Measurements from ENCODE around the gene KRTAP4-7.
"Not testable (repeated sequence)": the region's sequence is repeated elsewhere in the genome, so short reads cannot be mapped to it uniquely, and the experiment has no call there.

Gene KRTAP4-7

DNA sequence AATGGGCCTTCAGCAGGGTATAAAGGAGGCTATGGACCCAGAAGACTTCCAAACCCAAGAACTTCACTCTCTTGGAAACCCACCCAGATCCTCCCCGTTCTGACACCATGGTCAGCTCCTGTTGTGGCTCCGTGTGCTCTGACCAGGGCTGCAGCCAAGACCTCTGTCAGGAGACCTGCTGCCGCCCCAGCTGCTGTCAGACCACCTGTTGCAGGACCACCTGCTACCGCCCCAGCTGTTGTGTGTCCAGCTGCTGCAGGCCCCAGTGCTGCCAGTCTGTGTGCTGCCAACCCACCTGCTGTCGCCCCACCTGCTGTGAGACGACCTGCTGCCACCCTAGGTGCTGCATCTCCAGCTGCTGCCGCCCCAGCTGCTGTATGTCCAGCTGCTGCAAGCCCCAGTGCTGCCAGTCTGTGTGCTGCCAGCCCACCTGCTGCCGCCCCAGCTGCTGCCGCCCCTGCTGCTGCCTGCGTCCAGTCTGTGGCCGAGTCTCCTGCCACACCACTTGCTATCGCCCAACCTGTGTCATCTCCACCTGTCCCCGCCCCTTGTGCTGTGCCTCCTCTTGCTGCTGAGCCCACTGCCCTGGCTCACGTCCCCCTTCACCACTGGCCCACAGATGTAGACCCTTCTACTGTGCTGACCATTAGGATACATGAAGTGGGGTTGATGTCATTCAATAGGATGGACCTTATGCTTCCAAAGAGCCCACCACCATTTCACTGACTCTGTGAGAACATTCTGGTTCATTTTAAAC, at the start of gene KRTAP4-7:
Gene KRTAP4-7 (plus strand): TSS at position 51 of the 757 bp plus-strand sequence. CDS start 57 bp downstream, at position 108.
- not testable (repeated sequence) for DNase-seq (ENCODE audit: low spot score)

DNA sequence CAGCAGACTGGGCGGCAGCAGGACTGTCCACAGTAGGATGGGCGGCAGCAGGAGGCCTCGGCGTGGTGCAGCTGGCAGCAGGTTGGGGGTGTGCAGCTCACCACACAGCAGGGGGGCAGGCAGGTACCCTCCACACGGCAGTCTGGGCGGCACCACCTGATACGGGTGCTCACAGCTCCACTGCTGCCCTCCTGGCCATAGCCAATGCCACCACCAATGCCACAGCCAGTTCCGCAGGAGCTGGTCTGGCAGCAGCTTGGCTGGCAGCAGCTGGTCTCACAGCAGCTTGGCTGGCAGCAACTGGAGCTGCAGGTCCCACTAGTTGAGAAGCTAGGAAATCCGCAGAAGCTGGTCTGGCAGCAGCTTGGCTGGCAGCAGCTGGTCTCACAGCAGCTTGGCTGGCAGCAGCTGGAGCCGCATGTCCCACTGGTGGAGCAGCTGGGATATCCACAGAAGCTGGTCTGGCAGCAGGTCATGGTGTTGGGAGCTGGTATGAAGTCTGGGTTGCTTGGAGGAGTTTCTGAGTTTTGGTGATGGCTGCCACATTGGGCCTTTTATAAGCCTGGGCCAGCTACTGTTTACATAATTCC, 49.5 kb upstream of the KRTAP4-7 start, which contains the start of gene KRTAP1-3:
Gene KRTAP1-3 (minus strand): TSS at position 529 of the 590 bp plus-strand sequence. CDS start 53 bp downstream, at position 476.
- DNase-seq (ENCODE audit: low spot score), result not testable (repeated sequence)

DNA sequence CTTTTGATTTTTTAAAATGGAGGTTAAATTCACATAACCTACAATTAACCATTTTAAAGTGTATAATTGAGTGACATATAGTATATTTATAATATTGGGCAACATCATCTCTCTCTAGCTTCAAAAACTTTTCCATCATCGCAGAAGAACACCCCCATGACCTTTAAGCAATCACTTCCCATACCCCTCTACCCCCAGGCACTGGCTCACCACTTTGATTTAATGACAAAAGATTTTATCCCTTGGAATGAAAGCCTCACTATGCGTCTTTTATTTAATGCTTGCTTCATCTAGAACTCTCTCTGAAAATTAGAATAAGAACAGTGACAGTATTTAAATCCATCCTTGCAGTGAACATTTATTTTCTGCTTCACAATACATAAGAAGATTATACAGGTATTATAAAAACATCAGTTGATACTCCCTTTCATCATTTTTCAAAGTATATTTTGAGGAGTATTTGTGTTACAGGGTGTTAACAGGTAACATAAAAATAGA, 46.0 kb upstream of the KRTAP4-7 start:
- DNase-seq (ENCODE audit: low spot score), result no peak

DNA sequence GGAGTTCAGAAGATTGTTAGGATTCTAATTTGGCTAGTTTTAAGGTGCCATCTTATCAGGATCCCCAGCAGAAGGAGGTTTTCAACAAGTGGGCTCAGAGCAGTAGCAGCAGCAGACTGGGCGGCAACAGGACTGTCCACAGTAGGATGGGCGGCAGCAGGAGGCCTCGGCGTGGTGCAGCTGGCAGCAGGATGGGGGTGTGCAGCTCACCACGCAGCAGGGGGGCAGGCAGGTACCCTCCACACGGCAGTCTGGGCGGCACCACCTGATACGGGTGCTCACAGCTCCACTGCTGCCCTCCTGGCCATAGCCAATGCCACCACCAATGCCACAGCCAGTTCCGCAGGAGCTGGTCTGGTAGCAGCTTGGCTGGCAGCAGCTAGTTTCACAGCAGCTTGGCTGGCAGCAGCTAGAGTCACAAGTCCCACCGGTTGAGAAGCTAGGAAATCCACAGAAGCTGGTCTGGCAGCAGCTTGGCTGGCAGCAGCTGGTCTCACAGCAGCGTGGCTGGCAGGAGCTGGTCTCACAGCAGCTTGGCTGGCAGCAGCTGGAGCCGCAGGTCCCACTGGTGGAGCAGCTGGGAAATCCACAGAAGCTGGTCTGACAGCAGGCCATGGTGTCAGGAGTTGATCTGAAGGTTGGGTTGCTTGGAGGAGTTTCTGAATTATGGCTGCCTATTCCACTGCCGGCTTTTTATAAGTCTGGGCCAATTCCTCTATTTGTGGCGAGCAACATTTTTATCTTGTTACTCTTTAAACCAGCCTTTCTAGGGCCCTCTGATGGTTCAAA, 43.0 kb upstream of the KRTAP4-7 start, which contains the start of gene KRTAP1-1:
Gene KRTAP1-1 (minus strand): TSS at position 668 of the 789 bp plus-strand sequence. CDS start 53 bp downstream, at position 615.
- DNase-seq (ENCODE audit: low spot score), result not testable (repeated sequence)

DNA sequence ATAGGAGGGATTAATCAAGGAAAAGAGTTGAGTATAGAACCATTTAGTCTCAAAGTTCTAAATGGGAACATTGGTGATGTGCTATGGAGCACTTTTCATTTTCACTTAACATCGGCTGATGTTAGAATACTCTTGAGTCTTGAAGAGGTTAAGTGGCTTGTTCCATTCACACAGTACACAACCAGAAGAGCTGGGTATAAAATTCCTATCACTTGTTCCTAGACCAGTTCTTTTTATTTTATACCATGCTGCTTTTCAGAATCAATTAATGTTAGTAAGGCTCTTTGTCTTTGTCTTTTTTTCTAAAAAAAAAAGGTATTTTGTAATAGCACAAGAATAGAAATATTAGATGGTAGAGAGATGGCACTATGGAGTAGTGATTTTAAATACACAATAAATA, 41.0 kb upstream of the KRTAP4-7 start:
- DNase-seq (ENCODE audit: low spot score), result no peak

DNA sequence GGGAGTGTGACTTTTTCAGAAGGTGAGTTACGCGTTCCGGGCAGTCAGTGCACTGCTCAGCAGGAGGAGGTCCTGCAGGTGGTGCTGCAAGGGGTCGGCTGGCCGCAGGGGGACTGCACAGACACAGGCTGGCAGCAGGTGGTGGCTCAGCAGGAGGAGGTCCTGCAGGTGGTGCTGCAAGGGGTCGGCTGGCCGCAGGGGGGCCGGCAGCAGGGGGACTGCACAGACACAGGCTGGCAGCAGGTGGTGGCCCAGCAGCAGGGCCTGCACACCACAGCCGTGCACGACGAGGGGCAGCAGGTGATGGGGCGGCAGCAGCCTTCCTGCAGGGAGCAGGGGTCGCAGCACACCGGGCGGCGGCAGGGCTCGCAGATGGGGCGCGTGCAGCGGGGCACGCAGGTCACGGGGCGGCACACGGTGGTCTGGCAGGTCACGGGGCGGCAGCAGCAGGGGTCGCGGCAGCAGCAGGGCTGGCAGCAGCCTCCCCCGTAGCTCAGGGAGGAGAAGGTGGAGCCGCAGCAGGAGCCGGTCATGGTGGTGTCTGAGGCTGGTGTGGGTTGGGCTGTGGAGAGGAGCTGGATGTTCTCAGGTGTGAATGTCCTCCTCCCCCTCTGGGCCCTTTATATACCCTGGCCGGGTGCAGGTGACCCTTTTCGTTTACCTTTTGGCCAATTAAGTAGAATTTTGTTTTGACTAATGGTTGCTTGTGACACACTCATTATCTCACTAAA, 37.0 kb upstream of the KRTAP4-7 start, which contains the start of gene KRTAP2-1:
Gene KRTAP2-1 (minus strand): TSS at position 582 of the 731 bp plus-strand sequence. CDS start 49 bp downstream, at position 533.
- not testable (repeated sequence) for DNase-seq (ENCODE audit: low spot score)

DNA sequence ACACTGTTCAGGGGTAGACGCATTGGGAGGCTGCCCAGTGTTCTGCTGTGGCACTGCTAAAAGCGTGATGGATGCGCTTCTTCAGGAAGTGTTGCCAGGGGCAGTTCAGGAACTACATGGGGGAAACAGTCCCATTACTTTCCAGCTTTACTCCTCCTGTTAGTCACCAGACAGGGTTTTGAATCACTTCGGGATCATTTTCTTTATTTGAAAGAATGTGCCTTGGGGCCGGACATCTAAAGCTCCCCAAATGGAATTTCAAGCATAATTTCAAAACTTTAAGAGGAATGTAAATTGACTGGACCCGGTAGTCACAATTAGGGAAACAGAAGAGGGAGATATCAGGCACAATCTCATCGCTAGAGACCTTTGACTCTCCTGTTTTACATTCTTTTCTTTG, 35.5 kb upstream of the KRTAP4-7 start:
- no peak for DNase-seq (ENCODE audit: low spot score)

DNA sequence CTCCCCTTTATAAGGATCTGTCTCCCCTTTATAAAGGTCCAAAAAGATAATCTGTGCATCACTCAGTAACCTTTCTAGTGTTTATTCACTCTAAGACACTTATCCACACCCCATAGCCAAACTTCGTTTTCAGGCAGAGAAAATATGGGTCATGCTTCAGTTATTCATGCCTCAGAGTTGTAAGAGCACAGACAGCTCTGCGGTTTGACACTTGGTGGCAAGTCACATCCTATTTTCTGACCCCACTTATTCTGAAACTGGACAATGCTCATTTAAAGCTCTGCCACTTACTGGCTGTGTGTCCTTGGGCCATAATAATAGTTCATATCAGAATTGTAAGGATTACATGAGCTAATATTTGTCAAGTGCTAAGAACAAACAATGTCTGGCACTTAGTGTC, 34.8 kb upstream of the KRTAP4-7 start:
- DNase-seq (ENCODE audit: low spot score), result no peak

DNA sequence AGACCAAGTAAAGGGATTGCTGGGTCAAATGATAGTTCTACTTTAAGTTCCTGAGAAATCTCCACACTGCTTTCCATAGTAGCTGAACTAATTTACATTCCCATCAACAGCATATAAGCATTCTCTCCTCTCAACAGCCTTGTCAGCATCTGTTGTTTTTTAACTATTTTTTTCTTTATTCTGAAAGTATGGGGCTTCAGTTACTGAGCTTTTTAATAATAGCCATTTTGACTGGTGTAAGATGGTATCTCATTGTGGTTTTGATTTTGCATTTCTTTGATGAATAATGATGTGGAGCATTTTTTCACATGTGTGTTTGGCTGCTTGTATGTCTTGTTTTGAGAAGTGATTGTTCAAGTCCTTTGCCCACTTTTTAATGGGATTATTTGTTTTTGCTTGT, 31.4 kb upstream of the KRTAP4-7 start:
- DNase-seq (ENCODE audit: low spot score), result no peak

DNA sequence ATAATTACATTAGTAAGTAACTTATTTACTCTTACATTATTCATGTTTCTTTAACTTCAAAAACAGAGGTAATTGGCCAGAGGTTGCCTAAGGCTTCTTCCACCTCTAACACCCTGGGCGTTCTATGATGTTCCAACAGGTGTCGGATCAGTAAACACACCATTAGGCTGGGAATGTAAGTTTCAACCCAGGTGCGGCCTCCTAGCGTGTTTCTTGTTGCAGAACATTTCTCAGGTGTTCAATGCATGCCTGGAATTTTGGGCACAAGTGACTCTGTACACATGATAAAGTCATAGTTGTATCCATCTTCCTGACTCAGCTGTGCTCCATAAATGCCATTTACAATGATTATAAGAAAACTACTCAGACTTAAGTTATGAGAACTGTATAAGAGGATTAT, 29.9 kb upstream of the KRTAP4-7 start:
- no peak for DNase-seq (ENCODE audit: low spot score)

DNA sequence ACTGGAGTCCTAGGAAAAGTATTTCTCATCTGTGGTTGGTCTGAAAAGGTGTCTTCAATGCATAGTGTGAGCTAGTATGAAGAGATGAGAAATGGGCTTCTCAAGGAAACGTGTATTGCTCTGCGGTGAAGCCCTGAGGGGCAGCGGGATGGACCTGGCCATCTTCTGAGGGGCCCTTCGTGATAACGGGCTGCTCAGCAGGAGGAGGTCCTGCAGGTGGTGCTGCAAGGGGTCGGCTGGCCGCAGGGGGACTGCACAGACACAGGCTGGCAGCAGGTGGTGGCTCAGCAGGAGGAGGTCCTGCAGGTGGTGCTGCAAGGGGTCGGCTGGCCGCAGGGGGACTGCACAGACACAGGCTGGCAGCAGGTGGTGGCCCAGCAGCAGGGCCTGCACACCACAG, 29.4 kb upstream of the KRTAP4-7 start:
- DNase-seq (ENCODE audit: low spot score), result not testable (repeated sequence)

DNA sequence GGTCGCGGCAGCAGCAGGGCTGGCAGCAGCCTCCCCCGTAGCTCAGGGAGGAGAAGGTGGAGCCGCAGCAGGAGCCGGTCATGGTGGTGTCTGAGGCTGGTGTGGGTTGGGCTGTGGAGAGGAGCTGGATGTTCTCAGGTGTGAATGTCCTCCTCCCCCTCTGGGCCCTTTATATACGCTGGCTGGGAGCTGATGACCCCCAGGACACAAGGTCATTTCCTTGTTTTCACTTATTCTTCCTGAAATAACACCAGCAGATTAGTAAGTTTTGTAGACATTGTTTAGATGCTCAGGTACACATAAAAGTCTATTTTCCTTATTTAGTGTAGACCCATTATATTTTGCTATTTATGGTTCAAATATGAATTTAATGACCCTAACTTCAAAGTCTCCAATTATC, 28.8 kb upstream of the KRTAP4-7 start, which contains the start of gene KRTAP2-2:
Gene KRTAP2-2 (minus strand): TSS at position 101 of the 400 bp plus-strand sequence. CDS start 19 bp downstream, at position 82.
- DNase-seq (ENCODE audit: low spot score), result not testable (repeated sequence)

DNA sequence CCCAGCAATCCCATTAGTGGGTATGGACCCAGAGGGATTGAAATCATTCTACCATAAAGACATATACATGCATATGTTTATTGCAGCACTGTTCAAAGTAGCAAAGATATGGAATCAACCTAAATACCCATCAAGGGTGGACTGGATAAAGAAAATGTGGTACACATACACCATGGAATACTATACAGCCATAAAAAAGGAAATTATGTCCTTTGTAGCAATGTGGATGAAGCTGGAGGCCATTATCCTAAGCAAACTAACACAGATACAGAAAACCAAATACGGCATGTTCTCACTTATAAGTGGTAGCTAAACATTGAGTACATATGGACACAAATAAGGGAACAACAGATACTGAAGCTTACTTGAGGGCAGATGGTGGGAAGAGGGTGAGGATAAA, 26.4 kb upstream of the KRTAP4-7 start:
- DNase-seq (ENCODE audit: low spot score), result no peak

DNA sequence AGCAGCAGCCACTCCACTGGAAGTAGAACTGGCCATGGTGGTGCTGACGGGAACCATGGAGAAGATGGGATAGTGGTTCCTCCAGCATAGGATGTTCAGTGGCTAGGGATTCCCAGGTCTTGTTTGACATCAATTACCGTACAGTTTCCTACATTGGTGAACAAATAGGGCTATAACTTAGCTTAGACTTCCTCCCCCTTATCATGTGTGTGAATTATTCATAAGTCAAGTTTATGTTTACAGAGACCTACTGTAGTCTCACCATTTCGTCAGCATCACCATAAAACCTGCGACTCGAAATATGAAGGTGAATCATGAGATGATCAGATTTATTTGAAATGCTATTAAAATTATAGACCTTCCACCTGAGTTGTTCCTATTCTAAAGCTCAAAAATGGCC, 25.2 kb upstream of the KRTAP4-7 start:
- no peak for DNase-seq (ENCODE audit: low spot score)

DNA sequence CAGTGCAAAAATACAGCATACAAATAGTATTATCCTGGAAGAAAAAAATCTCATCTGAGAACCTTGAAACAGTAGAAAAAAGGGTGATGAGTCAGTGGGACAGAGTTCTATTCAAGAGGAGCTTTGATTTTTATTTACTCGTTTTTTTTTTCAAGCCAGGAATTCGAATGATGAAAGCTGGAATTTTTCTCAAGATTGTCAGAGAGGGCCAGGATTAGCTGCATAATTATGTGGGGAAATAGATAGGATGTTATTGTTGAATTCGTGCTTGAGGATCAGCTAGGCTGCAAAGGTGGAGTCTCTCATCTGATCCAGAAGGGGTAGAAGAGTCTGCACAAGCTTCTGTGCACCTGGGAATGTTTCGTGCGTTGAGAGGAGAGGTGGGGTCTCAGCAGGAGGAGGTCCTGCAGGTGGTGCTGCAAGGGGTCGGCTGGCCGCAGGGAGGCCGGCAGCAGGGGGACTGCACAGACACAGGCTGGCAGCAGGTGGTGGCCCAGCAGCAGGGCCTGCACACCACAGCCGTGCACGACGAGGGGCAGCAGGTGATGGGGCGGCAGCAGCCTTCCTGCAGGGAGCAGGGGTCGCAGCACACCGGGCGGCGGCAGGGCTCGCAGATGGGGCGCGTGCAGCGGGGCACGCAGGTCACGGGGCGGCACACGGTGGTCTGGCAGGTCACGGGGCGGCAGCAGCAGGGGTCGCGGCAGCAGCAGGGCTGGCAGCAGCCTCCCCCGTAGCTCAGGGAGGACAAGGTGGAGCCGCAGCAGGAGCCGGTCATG, 24.5 kb upstream of the KRTAP4-7 start:
- not testable (repeated sequence) for DNase-seq (ENCODE audit: low spot score)

DNA sequence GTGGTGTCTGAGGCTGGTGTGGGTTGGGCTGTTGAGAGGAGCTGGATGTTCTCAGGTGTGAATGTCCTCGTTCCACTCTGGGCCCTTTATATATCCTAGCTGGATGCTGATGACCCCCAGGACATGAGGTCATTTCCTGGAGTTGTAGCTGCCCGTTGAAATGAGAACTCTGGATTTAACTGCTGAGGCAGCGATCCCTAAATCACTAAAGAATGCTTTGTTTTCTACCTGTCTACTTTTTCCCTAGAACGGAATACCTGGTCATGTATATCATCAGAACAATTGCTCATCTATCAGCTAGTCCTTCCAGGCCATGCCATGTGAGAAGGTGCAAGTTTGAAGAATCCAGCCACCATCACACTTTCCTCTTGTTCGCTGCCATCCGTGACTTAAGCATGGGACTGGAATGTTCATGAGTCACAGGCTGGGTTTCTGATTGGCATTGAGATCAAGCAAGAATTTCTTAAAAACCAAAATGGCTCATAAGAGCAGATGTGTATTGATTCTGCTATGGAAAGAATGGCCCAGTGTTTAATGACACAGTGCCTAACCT, 23.8 kb upstream of the KRTAP4-7 start, which contains the start of gene KRTAP2-3:
Gene KRTAP2-3 (minus strand): TSS at position 63 of the 553 bp plus-strand sequence. CDS start 64 bp downstream, outside the sequence.
- no peak for DNase-seq (ENCODE audit: low spot score)

DNA sequence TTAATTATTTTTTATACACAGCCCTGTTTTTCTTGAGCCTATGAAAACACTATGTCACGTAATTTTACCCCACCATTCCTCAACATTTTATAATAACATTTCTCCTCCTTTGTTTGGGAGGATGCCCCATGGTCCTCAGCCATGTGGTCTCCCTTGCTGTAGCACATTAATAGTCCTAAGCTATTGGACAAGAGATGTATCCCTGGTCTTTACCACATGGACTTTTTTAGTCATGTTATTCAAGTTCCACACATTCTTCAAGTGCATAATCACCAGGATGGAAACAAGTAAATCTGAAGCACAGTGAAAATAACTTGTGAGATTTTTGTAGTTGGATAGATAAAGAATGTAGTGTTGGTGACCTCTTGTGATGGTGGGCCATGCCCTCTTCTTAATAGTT, 22.0 kb upstream of the KRTAP4-7 start:
- no peak for DNase-seq (ENCODE audit: low spot score)

DNA sequence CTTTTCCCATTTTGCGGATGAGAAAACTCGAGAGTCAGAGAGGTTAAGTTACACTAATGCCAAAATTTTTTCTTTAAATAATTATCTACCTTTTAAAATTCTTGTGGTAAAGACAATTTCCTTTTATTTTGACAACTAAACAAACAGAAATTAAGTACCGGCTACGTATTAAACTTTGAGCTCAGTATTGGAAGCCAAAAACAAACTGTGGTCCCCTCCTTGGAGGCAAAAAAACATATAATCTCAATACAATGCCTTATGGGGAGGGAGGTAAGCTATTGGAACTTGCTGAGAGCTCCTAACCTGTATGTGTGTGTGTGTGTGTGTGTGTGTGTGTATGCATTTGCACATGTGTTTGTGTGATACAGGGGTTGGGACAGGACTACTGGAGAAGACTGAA, 20.5 kb upstream of the KRTAP4-7 start:
- no peak for DNase-seq (ENCODE audit: low spot score)

DNA sequence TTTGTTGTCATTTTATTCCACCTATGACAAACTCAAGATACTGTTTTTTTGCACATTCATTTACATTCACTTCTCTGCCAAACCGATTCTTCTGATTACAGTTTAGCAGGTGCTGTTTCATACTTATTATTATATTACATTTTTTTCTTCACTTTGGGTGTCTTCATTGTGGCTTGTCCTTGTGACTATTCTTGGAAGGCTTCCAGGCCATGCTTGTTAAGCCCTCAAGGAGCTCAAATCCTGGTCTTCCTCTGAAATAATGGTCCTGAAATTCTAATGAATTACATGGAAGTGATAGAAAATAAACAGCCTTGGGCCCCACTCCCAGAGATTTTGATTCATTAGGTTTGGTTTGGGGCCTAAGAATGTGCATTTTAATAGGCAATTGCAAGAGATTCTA, 19.6 kb upstream of the KRTAP4-7 start:
- DNase-seq (ENCODE audit: low spot score), result no peak
